GM12878 (cell line): ENCODE results near the gene VTI1A. TPM values are rescaled to one million over a fixed set of nuclear protein-coding genes. Genes with fewer than 3 reads are reported as not detected.

Source experiments
- ATAC-seq: fragments of 200-7000 bp; cut with Tn5 transposase; 3 replicates; pipeline ENCODE4 v1.9.1; 2020; ENCODE audit warnings: mild to moderate bottlenecking, moderate library complexity
- BruUV-seq: library from RNA; stranded (reverse); fragments of 400-500 nt; replicated peaks from 2 replicates; lab custom pipeline; 2021; lab: Mats Ljungman, UMichigan
- CTCF ChIA-PET: fragments of 300-600 bp; sonication (Branson Sonifier 250); formaldehyde crosslinking; extraction: SDS; loops from one replicate; lab custom pipeline; 2021; ENCODE audit warnings: inconsistent platforms; lab: Yijun Ruan, JAX
- POLR2A ChIA-PET: fragments of 350-600 bp; formaldehyde crosslinking; extraction: SDS; loops from one replicate; lab custom pipeline; 2021; ENCODE audit warnings: inconsistent platforms; lab: Charles Lee
- RAD21 ChIA-PET: fragments of 300-600 bp; sonication (Branson Sonifier 250); formaldehyde crosslinking; loops from one replicate; lab custom pipeline; 2023; ENCODE audit warnings: antibody characterized with exemption; ENCODE audit not compliant: unreplicated experiment; lab: Charles Lee
- SMC1A ChIA-PET: fragments of 300-600 bp; sonication (Branson Sonifier 250); formaldehyde crosslinking; loops from one replicate; lab custom pipeline; 2023; ENCODE audit not compliant: unreplicated experiment, uncharacterized antibody; lab: Charles Lee
- DNase-seq: peaks from one replicate; pipeline ENCODE4 v3.0.0-alpha.2; 2011; ENCODE audit warnings: low read depth, low spot score
- FAIRE-seq: peaks from 3 replicates; lab custom pipeline; 2011; peaks lifted over from hg19 to GRCh38; lab: Jason Lieb, UNC
- H2AFZ ChIP-seq: 2 replicates; pipeline ENCODE4 v1.6.0; 2011; ENCODE audit warnings: low read depth, low read length, control low read depth; ENCODE audit not compliant: control insufficient read depth
- H3K27ac ChIP-seq: 2 replicates; pipeline ENCODE4 v1.5.1; 2011; ENCODE audit warnings: control low read depth; ENCODE audit not compliant: control insufficient read depth, insufficient read depth
- H3K27me3 ChIP-seq, 2 experiments: replicated peaks in 1 of 2; 2 replicates each; pipeline versions ENCODE4 v1.6.0 to v1.6.1; 2011; ENCODE audit warnings: low read length in 1 of 2; ENCODE audit not compliant: control insufficient read depth in 2 of 2, insufficient read depth in 2 of 2
- H3K36me3 ChIP-seq, 2 experiments: 2 replicates each; pipeline ENCODE4 v1.5.1; 2011; ENCODE audit warnings: low read length in 1 of 2; ENCODE audit not compliant: control insufficient read depth in 2 of 2, insufficient read depth in 2 of 2
- H3K4me1 ChIP-seq: 2 replicates; pipeline ENCODE4 v1.6.1; 2011; ENCODE audit warnings: mild to moderate bottlenecking, low read length, moderate library complexity, mixed read lengths; ENCODE audit not compliant: control insufficient read depth, insufficient read depth
- H3K4me2 ChIP-seq: 2 replicates; pipeline ENCODE4 v1.6.0; 2011; ENCODE audit warnings: control low read depth; ENCODE audit not compliant: control insufficient read depth, insufficient read depth
- H3K4me3 ChIP-seq: fragments of 200-600 bp; sonication (generic); 2 replicates; pipeline ENCODE4 v1.5.1; 2016
- H3K79me2 ChIP-seq: 2 replicates; pipeline ENCODE4 v1.6.0; 2011; ENCODE audit warnings: low read length; ENCODE audit not compliant: control insufficient read depth, insufficient read depth
- H3K9ac ChIP-seq: 2 replicates; pipeline ENCODE4 v1.8.0; 2011; ENCODE audit warnings: low read length, control low read depth, mixed read lengths; ENCODE audit not compliant: control insufficient read depth, insufficient read depth
- H3K9me3 ChIP-seq: replicated peaks from 3 replicates; pipeline ENCODE4 v1.5.1; 2011; ENCODE audit warnings: mild to moderate bottlenecking, low read length; ENCODE audit not compliant: control insufficient read depth, insufficient read depth
- H4K20me1 ChIP-seq: 2 replicates; pipeline ENCODE4 v1.6.0; 2011; ENCODE audit not compliant: control insufficient read depth, insufficient read depth
- CBFB ChIP-seq: IDR thresholded peaks from 2 replicates; pipeline ENCODE4 v1.6.1; 2016; ENCODE audit warnings: antibody characterized with exemption, low read depth
- CHD2 ChIP-seq: IDR thresholded peaks from 2 replicates; pipeline ENCODE4 v1.6.1; 2011; ENCODE audit warnings: low read depth, low read length, improper control_type of control experiment, borderline replicate concordance
- FOS ChIP-seq: IDR thresholded peaks from 3 replicates; pipeline ENCODE4 v1.6.1; 2011; ENCODE audit warnings: borderline replicate concordance; ENCODE audit not compliant: insufficient read length; ENCODE audit errors: extremely low read depth
- IKZF1 ChIP-seq: fragments of 450-650 bp; conservative IDR thresholded peaks from 2 replicates; pipeline ENCODE4 v1.6.1; 2017; ENCODE audit warnings: antibody characterized with exemption, mild to moderate bottlenecking
- MYC ChIP-seq: IDR thresholded peaks from 2 replicates; pipeline ENCODE4 v1.6.1; 2011; ENCODE audit warnings: mild to moderate bottlenecking, low read length, moderate library complexity, inconsistent platforms; ENCODE audit not compliant: insufficient read depth, insufficient replicate concordance, insufficient read length, severe bottlenecking
- NR2C1 ChIP-seq: fragments of 450-650 bp; IDR thresholded peaks from 2 replicates; pipeline ENCODE4 v1.6.1; 2017; ENCODE audit warnings: antibody characterized with exemption, mild to moderate bottlenecking, moderate library complexity
- POLR2A ChIP-seq: IDR thresholded peaks from 2 replicates; pipeline ENCODE4 v1.6.1; 2011; ENCODE audit warnings: low read depth, mild to moderate bottlenecking, low read length
- TAF1 ChIP-seq: IDR thresholded peaks from 2 replicates; pipeline ENCODE4 v1.6.1; 2011; ENCODE audit warnings: mild to moderate bottlenecking, low read depth, low read length, borderline replicate concordance
- TBL1XR1 ChIP-seq: IDR thresholded peaks from 2 replicates; pipeline ENCODE4 v1.6.1; 2012; ENCODE audit warnings: low read depth, low read length, improper control_type of control experiment
- ZNF24 ChIP-seq: fragments of 450-650 bp; IDR thresholded peaks from 2 replicates; pipeline ENCODE4 v1.6.1; 2017; ENCODE audit warnings: antibody characterized with exemption, mild to moderate bottlenecking
- in situ Hi-C: fragments of 300-500 bp; cut with MboI; formaldehyde crosslinking; loops from 9 replicates; pipeline ENCODE4 v1.14.3; 2018; ENCODE audit warnings: mixed read lengths
- intact Hi-C: fragments of 100-400 bp; cut with micrococcal nuclease; formaldehyde crosslinking; loops from one replicate; pipeline ENCODE4 v1.14.2; 2022; ENCODE audit not compliant: unreplicated experiment
- polyA plus RNA-seq, 11 experiments: library from polyadenylated mRNA; depleted of rRNA in 4 of 11; unstranded in 6 of 11; stranded (reverse) in 5 of 11; fragments of >200 nt; fragmentation: Nextera tagmentation in 4 of 11; fragmentation: Illumina TruSeq in 1 of 11; extraction: Ambion mirVana in 4 of 11; extraction: Trizol in 1 of 11; gene quantifications; 1 replicate in 1 of 11; 2 replicates in 10 of 11; pipeline versions ENCODE4 v1.2.1 to v1.2.3, GENCODE V29; 2011 to 2016; ENCODE audit warnings: inconsistent platforms in 2 of 11, missing spikeins in 2 of 11, low read depth in 1 of 11
- total RNA-seq, 4 experiments: library from RNA; depleted of rRNA in 3 of 4; stranded (reverse); fragments of >200 nt in 3 of 4; fragmentation: Illumina TruSeq in 1 of 4; extraction: Trizol in 1 of 4; gene quantifications; 2 replicates each; pipeline versions ENCODE4 v1.2.1 to v1.2.3, GENCODE V29; 2013 to 2021
- TF ChIP-seq, protein P1 (sequence below): IDR thresholded peaks from 2 replicates; pipeline ENCODE4 v1.6.1; 2012; ENCODE audit warnings: improper control_type of control experiment, low read depth, low read length; ENCODE audit not compliant: insufficient replicate concordance
- TF ChIP-seq, protein P2 (sequence below): fragments of 450-650 bp; conservative IDR thresholded peaks from 2 replicates; pipeline ENCODE4 v1.6.1; 2017; ENCODE audit warnings: mild to moderate bottlenecking, moderate library complexity
- TF ChIP-seq, protein P3 (sequence below): IDR thresholded peaks from 2 replicates; pipeline ENCODE4 v1.6.1; 2011; ENCODE audit warnings: borderline replicate concordance, low read depth, mild to moderate bottlenecking, moderate library complexity, low read length; ENCODE audit not compliant: insufficient read depth, poor library complexity, severe bottlenecking

The VTI1A gene
- total and polyA plus RNA-seq, 10 of the 15 experiments (the other 5 are each of a cell fraction or from before 2014, with no cell fraction given): 12.4 to 43.2 (median 27.5) TPM

DNA sequence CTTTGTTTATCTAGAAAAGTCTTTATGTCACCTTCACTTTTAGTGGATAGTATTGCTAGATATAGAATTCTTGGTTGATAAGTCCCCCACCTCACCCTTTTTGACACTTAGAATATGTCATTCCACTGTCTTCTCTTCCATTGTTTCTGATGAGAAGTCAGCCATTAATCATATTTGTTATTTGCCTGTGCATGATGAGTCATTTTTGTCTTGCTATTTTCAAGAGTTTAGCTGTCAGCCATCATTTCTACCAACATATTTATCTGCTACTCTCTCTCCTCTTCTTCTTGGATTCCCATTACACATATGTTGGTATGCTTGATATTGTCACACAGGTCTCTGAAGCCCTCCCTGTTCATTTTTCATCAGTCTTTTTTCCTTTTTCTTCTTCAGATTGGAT is 342.2 kb downstream of the VTI1A start:
- SMC1A ChIA-PET: interaction anchor here (0.8 kb wide), 1 partner anchor 10 kb away, joined by 3 read pairs; no protein-coding TSS in a partner anchor
- FAIRE-seq: no peak

More for the DNA sequence above, 342.2 kb downstream of the VTI1A start:
- Histone ChIP-seq H2AFZ (no peak overlapping the region), H3K4me3 (no peak overlapping the region), H3K9ac (no peak overlapping the region), H3K27me3 (no peaks in the 10 kb centered on the region), H3K4me1 (no peaks in the 10 kb centered on the region), H3K4me2 (no peak overlapping the region), H3K9me3 (no peaks in the 10 kb centered on the region; the same call in 2 of the 3 replicates), H3K36me3 (no peaks in the 10 kb centered on the region), H3K27ac (no peak overlapping the region), H4K20me1 (no peaks in the 10 kb centered on the region), H3K79me2 (no peaks in the 10 kb centered on the region)
- intact Hi-C loops: no loop called here
- ChIA-PET RAD21 (no interaction called here), POLR2A (no interaction called here), CTCF (no interaction called here)
- DNase-seq: no peak
- no TSS peak for BruUV-seq
- no peak for ATAC-seq
- in situ Hi-C loops: no loop called here
- TF ChIP-seq, protein P1, sequence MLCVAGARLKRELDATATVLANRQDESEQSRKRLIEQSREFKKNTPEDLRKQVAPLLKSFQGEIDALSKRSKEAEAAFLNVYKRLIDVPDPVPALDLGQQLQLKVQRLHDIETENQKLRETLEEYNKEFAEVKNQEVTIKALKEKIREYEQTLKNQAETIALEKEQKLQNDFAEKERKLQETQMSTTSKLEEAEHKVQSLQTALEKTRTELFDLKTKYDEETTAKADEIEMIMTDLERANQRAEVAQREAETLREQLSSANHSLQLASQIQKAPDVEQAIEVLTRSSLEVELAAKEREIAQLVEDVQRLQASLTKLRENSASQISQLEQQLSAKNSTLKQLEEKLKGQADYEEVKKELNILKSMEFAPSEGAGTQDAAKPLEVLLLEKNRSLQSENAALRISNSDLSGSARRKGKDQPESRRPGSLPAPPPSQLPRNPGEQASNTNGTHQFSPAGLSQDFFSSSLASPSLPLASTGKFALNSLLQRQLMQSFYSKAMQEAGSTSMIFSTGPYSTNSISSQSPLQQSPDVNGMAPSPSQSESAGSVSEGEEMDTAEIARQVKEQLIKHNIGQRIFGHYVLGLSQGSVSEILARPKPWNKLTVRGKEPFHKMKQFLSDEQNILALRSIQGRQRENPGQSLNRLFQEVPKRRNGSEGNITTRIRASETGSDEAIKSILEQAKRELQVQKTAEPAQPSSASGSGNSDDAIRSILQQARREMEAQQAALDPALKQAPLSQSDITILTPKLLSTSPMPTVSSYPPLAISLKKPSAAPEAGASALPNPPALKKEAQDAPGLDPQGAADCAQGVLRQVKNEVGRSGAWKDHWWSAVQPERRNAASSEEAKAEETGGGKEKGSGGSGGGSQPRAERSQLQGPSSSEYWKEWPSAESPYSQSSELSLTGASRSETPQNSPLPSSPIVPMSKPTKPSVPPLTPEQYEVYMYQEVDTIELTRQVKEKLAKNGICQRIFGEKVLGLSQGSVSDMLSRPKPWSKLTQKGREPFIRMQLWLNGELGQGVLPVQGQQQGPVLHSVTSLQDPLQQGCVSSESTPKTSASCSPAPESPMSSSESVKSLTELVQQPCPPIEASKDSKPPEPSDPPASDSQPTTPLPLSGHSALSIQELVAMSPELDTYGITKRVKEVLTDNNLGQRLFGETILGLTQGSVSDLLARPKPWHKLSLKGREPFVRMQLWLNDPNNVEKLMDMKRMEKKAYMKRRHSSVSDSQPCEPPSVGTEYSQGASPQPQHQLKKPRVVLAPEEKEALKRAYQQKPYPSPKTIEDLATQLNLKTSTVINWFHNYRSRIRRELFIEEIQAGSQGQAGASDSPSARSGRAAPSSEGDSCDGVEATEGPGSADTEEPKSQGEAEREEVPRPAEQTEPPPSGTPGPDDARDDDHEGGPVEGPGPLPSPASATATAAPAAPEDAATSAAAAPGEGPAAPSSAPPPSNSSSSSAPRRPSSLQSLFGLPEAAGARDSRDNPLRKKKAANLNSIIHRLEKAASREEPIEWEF: no peak
- no peak for TF ChIP-seq POLR2A
- no peak for TF ChIP-seq CBFB
- TF ChIP-seq CHD2: no peak
- no peak for TF ChIP-seq NR2C1
- TF ChIP-seq, protein P2, sequence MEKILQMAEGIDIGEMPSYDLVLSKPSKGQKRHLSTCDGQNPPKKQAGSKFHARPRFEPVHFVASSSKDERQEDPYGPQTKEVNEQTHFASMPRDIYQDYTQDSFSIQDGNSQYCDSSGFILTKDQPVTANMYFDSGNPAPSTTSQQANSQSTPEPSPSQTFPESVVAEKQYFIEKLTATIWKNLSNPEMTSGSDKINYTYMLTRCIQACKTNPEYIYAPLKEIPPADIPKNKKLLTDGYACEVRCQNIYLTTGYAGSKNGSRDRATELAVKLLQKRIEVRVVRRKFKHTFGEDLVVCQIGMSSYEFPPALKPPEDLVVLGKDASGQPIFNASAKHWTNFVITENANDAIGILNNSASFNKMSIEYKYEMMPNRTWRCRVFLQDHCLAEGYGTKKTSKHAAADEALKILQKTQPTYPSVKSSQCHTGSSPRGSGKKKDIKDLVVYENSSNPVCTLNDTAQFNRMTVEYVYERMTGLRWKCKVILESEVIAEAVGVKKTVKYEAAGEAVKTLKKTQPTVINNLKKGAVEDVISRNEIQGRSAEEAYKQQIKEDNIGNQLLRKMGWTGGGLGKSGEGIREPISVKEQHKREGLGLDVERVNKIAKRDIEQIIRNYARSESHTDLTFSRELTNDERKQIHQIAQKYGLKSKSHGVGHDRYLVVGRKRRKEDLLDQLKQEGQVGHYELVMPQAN: no peak
- no peak for TF ChIP-seq ZNF24
- TF ChIP-seq MYC: no peak
- TF ChIP-seq FOS: no peak
- TF ChIP-seq, protein P3, sequence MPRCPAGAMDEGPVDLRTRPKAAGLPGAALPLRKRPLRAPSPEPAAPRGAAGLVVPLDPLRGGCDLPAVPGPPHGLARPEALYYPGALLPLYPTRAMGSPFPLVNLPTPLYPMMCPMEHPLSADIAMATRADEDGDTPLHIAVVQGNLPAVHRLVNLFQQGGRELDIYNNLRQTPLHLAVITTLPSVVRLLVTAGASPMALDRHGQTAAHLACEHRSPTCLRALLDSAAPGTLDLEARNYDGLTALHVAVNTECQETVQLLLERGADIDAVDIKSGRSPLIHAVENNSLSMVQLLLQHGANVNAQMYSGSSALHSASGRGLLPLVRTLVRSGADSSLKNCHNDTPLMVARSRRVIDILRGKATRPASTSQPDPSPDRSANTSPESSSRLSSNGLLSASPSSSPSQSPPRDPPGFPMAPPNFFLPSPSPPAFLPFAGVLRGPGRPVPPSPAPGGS: no peak
- no peak for TF ChIP-seq TAF1
- no peak for TF ChIP-seq TBL1XR1
- TF ChIP-seq IKZF1: no peak
